GM18951 (cell line): ENCODE results near the gene DTX1.

Experiments
- POLR2A ChIP-seq: IDR thresholded peaks from 4 replicates; pipeline ENCODE4 v1.6.1; 2011; ENCODE audit warnings: mild to moderate bottlenecking; ENCODE audit not compliant: insufficient read length, insufficient read depth; ENCODE audit errors: extremely low read depth
- in situ Hi-C: fragments of 300-500 bp; cut with MboI; formaldehyde crosslinking; loops from one replicate; pipeline ENCODE4 v1.12.0; 2022; ENCODE audit warnings: low sequenced_read_pairs, mixed read lengths, inconsistent platforms; ENCODE audit not compliant: unreplicated experiment

DTX1 gene

DNA sequence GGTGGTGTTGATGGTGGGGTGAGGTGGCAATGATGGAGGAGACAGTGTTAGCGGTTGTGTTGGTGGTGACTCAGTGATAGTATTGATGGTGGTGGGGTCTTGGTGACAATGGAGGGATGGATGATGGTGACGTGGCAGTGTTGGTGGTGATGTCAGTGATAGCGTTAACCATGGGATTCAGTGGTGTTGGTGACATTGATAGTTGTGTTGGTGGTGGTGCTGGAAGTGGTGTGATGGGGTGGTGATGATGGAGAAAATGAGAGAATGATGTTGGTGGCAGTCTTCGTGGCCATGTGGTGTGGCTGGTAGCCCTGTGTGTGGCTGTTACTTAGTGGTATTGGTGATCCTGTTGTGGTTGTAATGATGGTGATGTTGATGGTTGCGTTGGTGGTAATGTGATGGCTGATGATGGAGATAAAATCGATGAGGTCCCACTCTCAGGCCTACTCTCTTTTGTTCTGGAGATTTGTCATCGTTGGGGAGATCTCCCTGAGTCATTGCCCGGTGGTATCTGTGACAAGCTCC, 2.6 kb downstream of the DTX1 start:
- no peak for TF ChIP-seq POLR2A
- in situ Hi-C loops: loop anchor here (10.0 kb wide), 1 partner anchor 46 kb away; no protein-coding TSS in a partner anchor

DNA sequence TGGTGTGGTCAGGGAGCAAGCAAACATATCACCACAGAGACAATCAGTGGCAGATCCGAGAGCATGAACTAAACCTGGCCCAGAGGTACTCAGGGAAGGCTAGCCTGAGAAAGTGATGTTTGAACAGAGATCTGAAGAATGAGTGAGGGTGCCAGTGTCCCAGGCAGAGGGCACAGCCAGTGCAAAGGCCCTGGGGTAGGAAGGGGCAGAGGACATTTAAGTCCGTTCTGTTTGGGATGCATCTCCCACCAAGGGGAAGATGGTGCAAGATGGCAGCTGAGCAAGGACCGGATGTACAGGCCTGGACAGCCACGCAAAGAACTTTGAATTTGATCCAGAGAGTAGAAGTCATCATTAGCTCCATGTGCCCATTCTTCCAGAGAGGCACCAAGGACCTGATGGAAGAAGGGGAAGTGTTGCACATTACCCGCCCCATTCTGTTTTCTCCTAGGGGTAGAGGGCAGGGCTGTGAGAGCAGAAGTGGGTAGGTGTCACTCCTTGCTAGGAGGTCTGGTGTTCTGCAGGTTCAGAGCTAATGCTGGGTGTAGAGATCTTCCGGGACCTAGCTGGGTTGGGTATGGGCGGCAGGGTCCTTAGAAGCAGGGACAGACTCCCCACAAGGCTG, 3.9 kb downstream of the DTX1 start:
- in situ Hi-C loops: no loop called here
- no peak for TF ChIP-seq POLR2A

DNA sequence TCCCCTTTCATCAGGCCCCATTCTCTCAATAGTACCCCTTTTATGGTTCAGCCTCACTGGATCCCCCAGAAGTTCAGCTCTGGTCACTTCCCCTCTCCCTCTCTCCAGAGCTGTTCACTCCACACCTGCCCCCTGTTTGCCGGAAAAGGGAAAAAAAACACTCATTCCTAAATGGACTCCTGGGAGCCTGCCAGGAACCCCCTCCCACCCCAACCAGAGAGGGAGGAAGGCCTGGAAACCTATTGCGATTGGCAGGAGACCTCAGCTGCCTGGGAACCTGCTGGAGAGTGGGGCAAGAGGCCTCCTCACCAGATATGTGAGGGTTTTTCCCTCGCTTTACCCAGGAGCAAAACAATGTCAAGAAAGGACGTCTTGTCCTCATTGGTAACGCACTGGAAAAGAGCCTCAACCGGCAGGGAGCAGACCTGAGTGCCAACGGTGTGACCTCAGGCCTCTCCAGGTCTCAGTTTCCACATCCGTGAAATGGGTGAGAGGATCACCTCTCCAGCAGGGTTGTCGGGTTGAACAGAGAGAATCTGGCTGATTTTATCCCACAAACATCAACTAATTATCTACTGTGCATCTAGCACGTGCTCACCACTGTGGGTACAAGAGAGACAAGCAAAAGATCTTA, 4.6 kb downstream of the DTX1 start:
- no peak for TF ChIP-seq POLR2A
- in situ Hi-C loops: no loop called here

GRCh38 chr12:113062502-113063395, 6.2 kb downstream of the DTX1 start:
- in situ Hi-C loops: no loop called here
- TF ChIP-seq POLR2A: no peak

DNA sequence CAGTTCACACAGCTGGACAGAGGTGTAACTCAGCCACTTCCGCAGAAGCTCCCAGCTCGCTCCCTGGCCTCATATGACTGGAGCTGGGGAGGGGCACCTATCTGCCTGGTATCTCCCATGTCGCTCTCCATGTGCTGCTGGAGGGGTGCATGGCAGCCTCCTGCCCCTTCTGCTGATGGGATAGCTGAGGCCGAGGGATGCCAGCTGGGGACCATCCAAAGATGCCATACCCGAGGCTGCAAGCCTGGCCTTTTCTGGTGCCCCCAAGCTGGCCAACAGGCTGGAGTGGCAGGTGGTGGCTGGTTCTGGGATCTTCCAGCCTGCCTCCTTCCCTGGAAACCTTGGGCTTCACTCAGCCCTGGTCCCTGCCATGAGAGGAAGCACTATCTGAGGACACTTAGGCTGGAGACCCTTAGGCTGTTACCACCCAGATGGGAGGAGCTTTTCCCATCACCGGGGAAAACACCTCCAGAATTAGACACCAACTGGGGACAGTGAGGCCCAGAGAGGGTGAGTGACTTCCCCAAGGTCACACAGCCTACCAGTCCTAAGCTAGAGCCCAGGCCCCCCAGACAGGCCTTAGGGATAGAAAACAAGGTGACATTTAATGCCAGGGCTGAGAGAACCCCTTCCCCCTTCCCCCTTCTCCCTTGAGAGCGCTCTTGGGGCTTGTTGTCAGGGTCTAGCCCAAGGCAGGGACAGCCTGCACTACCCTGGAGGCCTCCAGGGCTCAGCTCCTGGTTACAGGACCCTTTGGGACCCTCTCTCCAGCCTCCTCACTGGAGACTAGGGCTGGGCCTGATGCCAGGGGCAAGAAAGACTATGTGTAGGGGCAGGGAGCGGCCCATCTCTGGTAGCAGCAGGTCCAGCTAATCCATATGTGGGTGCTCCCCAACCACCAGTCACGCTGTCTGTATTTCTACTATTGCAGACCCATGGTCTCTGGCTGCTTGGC, 7.1 kb downstream of the DTX1 start:
- no peak for TF ChIP-seq POLR2A
- in situ Hi-C loops: no loop called here

GRCh38 chr12:113064395-113065125, 8.0 kb downstream of the DTX1 start:
- in situ Hi-C loops: no loop called here
- no peak for TF ChIP-seq POLR2A

DNA sequence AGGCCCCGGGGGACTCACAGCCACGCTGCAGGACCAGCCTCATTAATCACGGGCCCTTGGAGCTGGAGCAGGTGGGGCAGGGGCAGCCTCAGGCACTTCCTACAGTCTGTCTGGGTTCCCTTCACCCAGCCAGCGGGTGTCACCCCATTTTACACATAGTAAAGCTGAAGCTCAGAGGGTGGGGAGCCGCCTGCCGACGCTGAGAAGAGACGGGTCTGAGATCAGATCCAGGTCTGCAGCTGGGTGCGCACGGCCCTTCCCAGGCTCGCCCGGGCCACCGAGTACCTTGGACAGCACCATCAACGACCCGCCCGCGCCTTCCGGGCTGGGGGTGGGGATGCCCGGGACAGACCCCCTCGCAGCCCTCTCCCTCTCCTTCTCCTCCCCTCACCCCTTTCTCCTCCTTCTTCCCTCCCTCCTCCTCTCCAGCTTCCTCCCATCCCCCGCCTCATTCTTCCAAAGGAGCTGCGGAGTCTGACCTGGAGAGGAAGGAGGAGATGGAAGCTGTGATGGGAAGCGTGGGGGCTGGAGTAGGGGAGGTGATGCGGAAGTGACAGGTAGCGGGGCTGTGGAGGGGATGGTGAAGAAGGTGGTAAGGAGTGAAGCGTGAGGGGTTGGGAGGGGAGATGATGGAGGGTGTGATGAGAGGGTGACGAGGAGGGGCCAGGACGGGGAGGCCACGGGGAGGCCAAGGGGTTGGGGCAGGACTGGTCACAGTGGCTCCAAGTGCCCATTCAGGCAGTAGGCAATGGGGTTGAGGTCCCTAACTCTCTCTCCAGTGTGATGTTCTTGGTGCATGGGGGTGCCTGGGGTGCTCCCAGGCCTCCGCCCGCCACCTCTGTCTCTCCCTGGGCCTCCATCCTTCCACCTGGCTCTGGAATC, 8.8 kb downstream of the DTX1 start:
- no peak for TF ChIP-seq POLR2A
- in situ Hi-C loops: no loop called here

DNA sequence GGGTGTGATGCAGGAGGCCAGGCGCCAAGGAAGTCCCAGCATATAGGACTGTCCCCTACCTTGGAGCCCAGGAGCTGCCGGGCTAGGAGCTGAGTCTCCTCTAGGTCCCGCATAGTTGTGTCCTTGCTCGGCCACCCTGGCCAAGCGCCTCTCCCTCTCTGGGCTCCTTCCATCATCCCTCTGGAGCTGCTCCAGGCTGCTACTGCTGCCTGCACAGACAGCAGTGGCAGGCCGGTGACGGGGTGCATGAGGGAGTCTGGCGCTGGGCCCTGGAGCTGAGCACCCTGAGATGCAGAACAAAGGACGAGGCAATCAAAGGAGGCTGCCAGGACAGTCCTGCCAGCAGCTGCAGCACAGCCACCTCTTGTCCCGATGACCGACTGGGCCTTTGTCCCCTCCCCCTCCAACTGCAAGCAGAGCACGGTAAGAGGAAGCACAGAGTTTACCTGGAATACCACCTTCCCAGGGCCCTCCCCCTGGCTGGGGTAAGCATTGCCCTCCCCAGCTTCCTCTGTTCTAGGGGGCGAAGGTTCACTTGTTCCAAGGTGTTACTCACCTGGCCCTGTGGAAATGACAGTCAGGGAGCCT, 10.4 kb downstream of the DTX1 start:
- no peak for TF ChIP-seq POLR2A
- in situ Hi-C loops: no loop called here

- in situ Hi-C loops: no loop called here
- TF ChIP-seq POLR2A: no peak
Measured at GRCh38 chr12:113067987-113068935, 11.7 kb downstream of the DTX1 start.

GRCh38 chr12:113069149-113069548, 12.6 kb downstream of the DTX1 start:
- in situ Hi-C loops: no loop called here
- no peak for TF ChIP-seq POLR2A
